IMR-90 (cell line): ENCODE data around the gene CEP295NL. TPM values are rescaled to one million over a fixed set of nuclear protein-coding genes. Genes with fewer than 3 reads are reported as not detected.

ENCODE experiments used
- ATAC-seq: fragments of 200-7000 bp; cut with Tn5 transposase; 2 replicates; pipeline ENCODE4 v1.9.1; 2020; ENCODE audit warnings: low read depth, mild to moderate bottlenecking, moderate library complexity
- BruUV-seq: library from RNA; stranded (reverse); fragments of 400-500 nt; replicated peaks from 2 replicates; lab custom pipeline; 2021; lab: Mats Ljungman, UMichigan
- CTCF ChIA-PET: fragments of 300-600 bp; formaldehyde crosslinking; extraction: SDS; loops from one replicate; lab custom pipeline; 2021; ENCODE audit warnings: antibody characterized with exemption; lab: Yijun Ruan, JAX
- POLR2A ChIA-PET: fragments of 300-600 bp; sonication (Branson Sonifier 250); formaldehyde crosslinking; loops from one replicate; lab custom pipeline; 2022; ENCODE audit warnings: antibody characterized with exemption; ENCODE audit not compliant: unreplicated experiment; lab: Charles Lee
- DNase-seq: peaks from one replicate; pipeline ENCODE4 v3.0.0; 2013
- H2AFZ ChIP-seq: replicated peaks from 2 replicates; pipeline ENCODE3; 2013; ENCODE audit warnings: low read length, mild to moderate bottlenecking; ENCODE audit not compliant: poor library complexity
- H2AK5ac ChIP-seq: 2 replicates; pipeline ENCODE4 v1.6.1; 2013; ENCODE audit warnings: low read depth, low read length, inconsistent platforms
- H2AK9ac ChIP-seq: replicated peaks from 2 replicates; pipeline ENCODE3; 2013; ENCODE audit warnings: mild to moderate bottlenecking, low read depth, low read length, moderate library complexity; ENCODE audit not compliant: poor library complexity
- H2BK120ac ChIP-seq: 2 replicates; pipeline ENCODE4 v1.6.1; 2013; ENCODE audit warnings: low read depth, low read length, inconsistent platforms
- H2BK15ac ChIP-seq: 3 replicates; pipeline ENCODE4 v1.6.1; 2013; ENCODE audit warnings: low read depth, low read length, inconsistent platforms
- H2BK20ac ChIP-seq: 2 replicates; pipeline ENCODE4 v1.6.1; 2013; ENCODE audit warnings: low read depth, mild to moderate bottlenecking, inconsistent platforms, low read length, moderate library complexity
- H2BK5ac ChIP-seq: 2 replicates; pipeline ENCODE4 v1.6.1; 2013; ENCODE audit warnings: mild to moderate bottlenecking, low read depth, low read length, inconsistent platforms; ENCODE audit not compliant: poor library complexity, severe bottlenecking
- H3K14ac ChIP-seq: replicated peaks from 2 replicates; pipeline ENCODE4 v1.6.1; 2013; ENCODE audit warnings: low read depth, low read length, inconsistent platforms
- H3K18ac ChIP-seq: 2 replicates; pipeline ENCODE4 v1.6.1; 2013; ENCODE audit warnings: low read depth, low read length, control low read depth
- H3K23ac ChIP-seq: 2 replicates; pipeline ENCODE4 v1.6.1; 2013; ENCODE audit warnings: low read depth, low read length, inconsistent platforms
- H3K27ac ChIP-seq: 2 replicates; pipeline ENCODE4 v1.5.1; 2013; ENCODE audit warnings: mild to moderate bottlenecking, control low read depth, low read length; ENCODE audit not compliant: insufficient read depth
- H3K27me3 ChIP-seq: 2 replicates; pipeline ENCODE4 v1.6.1; 2013; ENCODE audit warnings: low read length; ENCODE audit not compliant: control insufficient read depth, insufficient read depth
- H3K36me3 ChIP-seq: 2 replicates; pipeline ENCODE4 v1.6.1; 2013; ENCODE audit warnings: low read length, mixed read lengths; ENCODE audit not compliant: control insufficient read depth, insufficient read depth
- H3K4ac ChIP-seq: 2 replicates; pipeline ENCODE4 v1.6.1; 2013; ENCODE audit warnings: low read depth, low read length, inconsistent platforms
- H3K4me1 ChIP-seq: 2 replicates; pipeline ENCODE4 v1.6.1; 2013; ENCODE audit warnings: low read length, mixed read lengths; ENCODE audit not compliant: control insufficient read depth, insufficient read depth
- H3K4me2 ChIP-seq: 2 replicates; pipeline ENCODE4 v1.6.1; 2013; ENCODE audit warnings: low read depth, mild to moderate bottlenecking, control low read depth, low read length, moderate library complexity
- H3K4me3 ChIP-seq: 2 replicates; pipeline ENCODE4 v1.5.1; 2013; ENCODE audit warnings: low read depth, mild to moderate bottlenecking, control low read depth, low read length, moderate library complexity; ENCODE audit not compliant: insufficient read depth
- H3K56ac ChIP-seq: 2 replicates; pipeline ENCODE4 v1.6.1; 2013; ENCODE audit warnings: low read length, inconsistent platforms; ENCODE audit not compliant: insufficient read depth; ENCODE audit errors: extremely low read depth
- H3K79me1 ChIP-seq, 2 experiments: 2 replicates each; pipeline ENCODE4 v1.6.1; 2013; ENCODE audit warnings: low read length in 2 of 2, inconsistent platforms in 1 of 2, low read depth in 1 of 2
- H3K9ac ChIP-seq: 2 replicates; pipeline ENCODE4 v1.6.1; 2013; ENCODE audit warnings: low read depth, low read length, control low read depth
- H3K9me1 ChIP-seq: 2 replicates; pipeline ENCODE4 v1.6.1; 2013; ENCODE audit warnings: low read length, inconsistent platforms; ENCODE audit not compliant: insufficient read depth
- H3K9me3 ChIP-seq: 2 replicates; pipeline ENCODE4 v1.6.1; 2013; ENCODE audit warnings: low read length; ENCODE audit not compliant: control insufficient read depth, insufficient read depth
- H4K20me1 ChIP-seq: 2 replicates; pipeline ENCODE4 v1.6.1; 2013; ENCODE audit warnings: low read length, inconsistent platforms; ENCODE audit not compliant: insufficient read depth
- H4K5ac ChIP-seq: 2 replicates; pipeline ENCODE4 v1.6.1; 2013; ENCODE audit warnings: mild to moderate bottlenecking, low read depth, low read length, control low read depth
- H4K8ac ChIP-seq, 2 experiments: 2 replicates each; pipeline ENCODE4 v1.6.1; 2013; ENCODE audit warnings: low read depth in 2 of 2, low read length in 2 of 2, control low read depth in 1 of 2, inconsistent platforms in 1 of 2
- H4K91ac ChIP-seq: 2 replicates; pipeline ENCODE4 v1.6.1; 2013; ENCODE audit warnings: low read depth, low read length, inconsistent platforms; ENCODE audit not compliant: insufficient read depth
- BHLHE40 ChIP-seq: fragments of 150-350 bp; IDR thresholded peaks from 2 replicates; pipeline ENCODE4 v1.6.1; 2016; ENCODE audit warnings: mild to moderate bottlenecking, low read depth, low read length
- CEBPB ChIP-seq: IDR thresholded peaks from 2 replicates; pipeline ENCODE4 v1.6.1; 2012; ENCODE audit warnings: low read depth, low read length, improper control_type of control experiment
- CHD1 ChIP-seq: IDR thresholded peaks from 2 replicates; pipeline ENCODE4 v1.6.1; 2012; ENCODE audit warnings: low read depth, low read length, improper control_type of control experiment
- CTCF ChIP-seq: conservative IDR thresholded peaks from 2 replicates; pipeline ENCODE4 v1.5.1; 2012; ENCODE audit warnings: mild to moderate bottlenecking, low read depth, low read length, improper control_type of control experiment
- FOS ChIP-seq: fragments of 150-350 bp; IDR thresholded peaks from 2 replicates; pipeline ENCODE4 v1.6.1; 2016; ENCODE audit warnings: low read depth, low read length
- MAZ ChIP-seq: IDR thresholded peaks from 2 replicates; pipeline ENCODE4 v1.6.1; 2012; ENCODE audit warnings: low read depth, mild to moderate bottlenecking, low read length, improper control_type of control experiment, moderate library complexity, borderline replicate concordance
- MXI1 ChIP-seq: IDR thresholded peaks from 2 replicates; pipeline ENCODE4 v1.6.1; 2012; ENCODE audit warnings: low read depth, mild to moderate bottlenecking, low read length, moderate library complexity, borderline replicate concordance
- NFE2L2 ChIP-seq: fragments of 150-350 bp; IDR thresholded peaks from 2 replicates; pipeline ENCODE4 v1.6.1; 2016; ENCODE audit warnings: low read depth, mild to moderate bottlenecking, low read length
- RAD21 ChIP-seq: IDR thresholded peaks from 2 replicates; pipeline ENCODE4 v1.6.1; 2012; ENCODE audit warnings: low read length, improper control_type of control experiment
- RCOR1 ChIP-seq: IDR thresholded peaks from 2 replicates; pipeline ENCODE4 v1.6.1; 2012; ENCODE audit warnings: mild to moderate bottlenecking, low read length, improper control_type of control experiment; ENCODE audit not compliant: insufficient replicate concordance
- RFX5 ChIP-seq: IDR thresholded peaks from 2 replicates; pipeline ENCODE4 v1.8.0; 2012; ENCODE audit warnings: low read depth, mild to moderate bottlenecking, low read length, moderate library complexity
- SMC3 ChIP-seq: fragments of 150-350 bp; IDR thresholded peaks from 2 replicates; pipeline ENCODE4 v1.6.1; 2016; ENCODE audit warnings: low read depth, mild to moderate bottlenecking, antibody characterized with exemption, low read length, moderate library complexity
- WGBS, 2 experiments: methylation state at CpG; one replicate each; pipeline versions ENCODE4 v1.1.5 to v1.1.7; 2013; ENCODE audit warnings: missing lambda C conversion rate in 2 of 2; ENCODE audit not compliant: insufficient read length in 1 of 2; ENCODE audit errors: extremely low coverage in 2 of 2; 5-methylcytosine and 5-hydroxymethylcytosine counted together
- dilution Hi-C: fragments of 300-500 bp; cut with HindIII; formaldehyde crosslinking; loops from one replicate; pipeline ENCODE4 v1.14.3; 2018; ENCODE audit warnings: low sequenced_read_pairs; ENCODE audit not compliant: unreplicated experiment
- in situ Hi-C: fragments of 300-500 bp; cut with MboI; formaldehyde crosslinking; loops from 3 replicates; pipeline ENCODE4 v1.14.3; 2019; ENCODE audit warnings: low sequenced_read_pairs, inconsistent platforms, mixed read lengths
- intact Hi-C: fragments of 100-400 bp; cut with micrococcal nuclease; formaldehyde crosslinking; loops from 2 replicates; pipeline ENCODE4 v1.10.0; 2022
- polyA plus RNA-seq, 3 experiments: library from polyadenylated mRNA; depleted of rRNA; stranded (reverse); fragments of >200 nt; gene quantifications; 2 replicates each; pipeline ENCODE4 v1.2.3, GENCODE V29; 2012; ENCODE audit warnings: low replicate concordance in 1 of 3
- total RNA-seq: library from RNA; depleted of rRNA; stranded (reverse); fragments of >200 nt; gene quantifications from 2 replicates; pipeline ENCODE4 v1.2.3, GENCODE V29; 2012
- TF ChIP-seq, protein P1 (sequence below): fragments of 150-350 bp; IDR thresholded peaks from 2 replicates; pipeline ENCODE4 v1.6.1; 2016; ENCODE audit warnings: low read depth, mild to moderate bottlenecking, low read length, moderate library complexity, borderline replicate concordance

The CEP295NL gene
- total and polyA plus RNA-seq, 2 of the 4 experiments (the other 2 are of a cell fraction) = 0.31 to 0.72 TPM

GRCh38 chr17:78922816-78923498 is 20.0 kb upstream of the CEP295NL start (continued):
- no peak for TF ChIP-seq NFE2L2

- BruUV-seq = no TSS peak
- no peaks in the 10 kb centered on the region for H3K27me3 ChIP-seq
- no peak for TF ChIP-seq CHD1
- TF ChIP-seq NFE2L2 = no peak
- no peak for TF ChIP-seq RAD21
- TF ChIP-seq FOS = no peak
- no peak for TF ChIP-seq SMC3
- no peak for TF ChIP-seq BHLHE40
- TF ChIP-seq CTCF = no peak
- TF ChIP-seq RFX5 = no peak
- no peak for TF ChIP-seq CEBPB
- TF ChIP-seq, protein P1, sequence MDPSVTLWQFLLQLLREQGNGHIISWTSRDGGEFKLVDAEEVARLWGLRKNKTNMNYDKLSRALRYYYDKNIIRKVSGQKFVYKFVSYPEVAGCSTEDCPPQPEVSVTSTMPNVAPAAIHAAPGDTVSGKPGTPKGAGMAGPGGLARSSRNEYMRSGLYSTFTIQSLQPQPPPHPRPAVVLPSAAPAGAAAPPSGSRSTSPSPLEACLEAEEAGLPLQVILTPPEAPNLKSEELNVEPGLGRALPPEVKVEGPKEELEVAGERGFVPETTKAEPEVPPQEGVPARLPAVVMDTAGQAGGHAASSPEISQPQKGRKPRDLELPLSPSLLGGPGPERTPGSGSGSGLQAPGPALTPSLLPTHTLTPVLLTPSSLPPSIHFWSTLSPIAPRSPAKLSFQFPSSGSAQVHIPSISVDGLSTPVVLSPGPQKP = no peak
- no peak for TF ChIP-seq RCOR1
- no peak for TF ChIP-seq MXI1
- no peak for TF ChIP-seq MAZ
- no peak overlapping the region; the same call in 2 of the 3 replicates for H2BK15ac ChIP-seq
- peak overlapping the region; percentile 44; the same call in 1 of the 2 replicates for H3K27ac ChIP-seq
- no peak overlapping the region for H4K8ac ChIP-seq
- in situ Hi-C loops = no loop called here
- peaks cover 9% of the 10 kb centered on the region for H3K36me3 ChIP-seq
- H4K91ac ChIP-seq = no peak overlapping the region; the same call in 1 of the 2 replicates
- H2AK9ac ChIP-seq = no peak overlapping the region
- ATAC-seq = no peak
- peaks cover 77% of the 10 kb centered on the region for H4K20me1 ChIP-seq
- intact Hi-C loops = no loop called here
- dilution Hi-C loops = no loop called here
- H3K4me3 ChIP-seq = no peak overlapping the region
- POLR2A ChIA-PET = no interaction called here
- no peak overlapping the region; the same call in 1 of the 2 replicates for H2AK5ac ChIP-seq
- H3K18ac ChIP-seq = no peak overlapping the region
- no peak overlapping the region for H2BK120ac ChIP-seq
- no peak overlapping the region for H2AFZ ChIP-seq
- DNase-seq = no peak
- CTCF ChIA-PET = interaction anchor here (0.6 to 0.7 kb wide), 2 partner anchors 23 to 55 kb away, joined by 3 to 5 read pairs; no protein-coding TSS in a partner anchor
- H4K5ac ChIP-seq = no peak overlapping the region
- no peak overlapping the region for H3K56ac ChIP-seq
- H3K14ac ChIP-seq = peak overlapping the region; percentile 59
- no peaks in the 10 kb centered on the region for H3K9me3 ChIP-seq
- H2BK5ac ChIP-seq = no peak overlapping the region
- H3K4ac ChIP-seq = peak overlapping the region; percentile 42
- peak overlapping the region; percentile 66 for H3K4me2 ChIP-seq
- H3K79me1 ChIP-seq = peaks cover 0 to 68% of the 10 kb centered on the region in 2 experiments; a peak in 3 of 4 replicates
- 28% methylated on average over 3 of the region's 8 CpGs; no CpG with 5 or more reads in 1 of the 2 experiments for WGBS, 2 experiments
- H3K4me1 ChIP-seq = peaks cover 39% of the 10 kb centered on the region
- H3K9me1 ChIP-seq = peaks cover 36% of the 10 kb centered on the region
- peak overlapping the region; percentile 29 for H3K23ac ChIP-seq
- H2BK20ac ChIP-seq = no peak overlapping the region
- peak overlapping the region; percentile 12; the same call in 1 of the 2 replicates for H3K9ac ChIP-seq
Observed at GRCh38 chr17:78921437-78921971, 18.5 kb upstream of the CEP295NL start.
